CD4-positive, alpha-beta T cell (primary cell): ENCODE measurements around the gene PYHIN1. TPM values are rescaled to one million over a fixed set of nuclear protein-coding genes. Genes with fewer than 3 reads are reported as not detected.

ENCODE experiments used
- ATAC-seq: fragments of 200-7000 bp; cut with Tn5 transposase; one replicate; pipeline ENCODE4 v1.10.0; 2022; ENCODE audit warnings: mild to moderate bottlenecking; ENCODE audit not compliant: poor library complexity
- CTCF ChIA-PET: fragments of 350-600 bp; sonication (Branson Sonifier 250); formaldehyde crosslinking; loops from one replicate; lab custom pipeline; 2021; ENCODE audit warnings: antibody characterized with exemption, inconsistent platforms; lab: Charles Lee
- POLR2A ChIA-PET: fragments of 350-600 bp; sonication (Branson Sonifier 250); formaldehyde crosslinking; loops from one replicate; lab custom pipeline; 2021; ENCODE audit warnings: antibody characterized with exemption, inconsistent platforms; lab: Charles Lee
- DNase-seq, 14 experiments: peaks; one replicate each; pipeline ENCODE4 v3.0.0-alpha.2; 2013 to 2020; ENCODE audit warnings: mixed read lengths in 2 of 14
- H3K27ac ChIP-seq, 2 donors: one replicate each; pipeline versions ENCODE4 v1.5.1 to v1.7.0; 2013; ENCODE audit warnings: low read length in 2 of 2, low read depth in 1 of 2, mild to moderate bottlenecking in 1 of 2
- H3K27me3 ChIP-seq, 2 experiments: 1 replicate in 1 of 2; 2 replicates in 1 of 2; pipeline versions ENCODE4 v1.6.1 to v1.7.0; 2013; ENCODE audit warnings: low read length in 2 of 2, control low read depth in 1 of 2, mild to moderate bottlenecking in 1 of 2, moderate library complexity in 1 of 2; ENCODE audit not compliant: insufficient read depth in 2 of 2, control insufficient read depth in 1 of 2
- H3K36me3 ChIP-seq: one replicate; pipeline ENCODE4 v1.6.1; 2013; ENCODE audit warnings: low read length, control low read depth; ENCODE audit not compliant: insufficient read depth
- H3K4me1 ChIP-seq: one replicate; pipeline ENCODE4 v1.6.1; 2013; ENCODE audit warnings: low read length, control low read depth; ENCODE audit not compliant: insufficient read depth
- H3K4me3 ChIP-seq: one replicate; pipeline ENCODE4 v1.5.1; 2013; ENCODE audit warnings: mild to moderate bottlenecking, low read length, moderate library complexity
- H3K9me3 ChIP-seq, 2 experiments: 1 replicate in 1 of 2; 2 replicates in 1 of 2; pipeline versions ENCODE4 v1.6.1 to v1.7.0; 2013; ENCODE audit warnings: low read length in 2 of 2, mild to moderate bottlenecking in 2 of 2, control low read depth in 1 of 2, moderate library complexity in 1 of 2; ENCODE audit not compliant: control insufficient read depth in 1 of 2, insufficient read depth in 1 of 2
- H3K27ac Mint-ChIP-seq: one replicate; pipeline ENCODE4 v1.8.0; 2020; ENCODE audit warnings: mixed read lengths
- H3K27me3 Mint-ChIP-seq: one replicate; pipeline ENCODE4 v1.8.0; 2021; ENCODE audit warnings: mixed read lengths
- H3K36me3 Mint-ChIP-seq: one replicate; pipeline ENCODE4 v1.8.0; 2021; ENCODE audit warnings: low read depth, mixed read lengths
- H3K4me1 Mint-ChIP-seq: one replicate; pipeline ENCODE4 v1.8.0; 2021; ENCODE audit warnings: low read depth, mixed read lengths
- H3K4me3 Mint-ChIP-seq: one replicate; pipeline ENCODE4 v1.8.0; 2020; ENCODE audit warnings: mild to moderate bottlenecking, mixed read lengths
- H3K9me3 Mint-ChIP-seq: one replicate; pipeline ENCODE4 v1.8.0; 2020; ENCODE audit warnings: mixed read lengths
- intact Hi-C, 2 experiments: fragments of 100-400 bp; cut with DNase I in 1 of 2; cut with micrococcal nuclease in 1 of 2; formaldehyde crosslinking; loops; one replicate each; pipeline versions ENCODE4 v1.15.1 to v1.9.0; 2023 to 2025; cut with DNase I, micrococcal nuclease
- total RNA-seq, 174 experiments: library from RNA in 2 of 174; stranded (reverse) in 2 of 174; gene quantifications; one replicate each; pipeline ENCODE4 v1.2.3 and lab custom pipeline; 2021 to 2026
- TF ChIP-seq, protein P1 (sequence below): fragments of 200-600 bp; IDR thresholded peaks from one replicate; pipeline ENCODE4 v1.8.0; 2022; ENCODE audit warnings: antibody characterized with exemption, mild to moderate bottlenecking

Gene PYHIN1
- total RNA-seq, 2 experiments from 2014 or later, result 15.2 to 16.2 TPM

DNA sequence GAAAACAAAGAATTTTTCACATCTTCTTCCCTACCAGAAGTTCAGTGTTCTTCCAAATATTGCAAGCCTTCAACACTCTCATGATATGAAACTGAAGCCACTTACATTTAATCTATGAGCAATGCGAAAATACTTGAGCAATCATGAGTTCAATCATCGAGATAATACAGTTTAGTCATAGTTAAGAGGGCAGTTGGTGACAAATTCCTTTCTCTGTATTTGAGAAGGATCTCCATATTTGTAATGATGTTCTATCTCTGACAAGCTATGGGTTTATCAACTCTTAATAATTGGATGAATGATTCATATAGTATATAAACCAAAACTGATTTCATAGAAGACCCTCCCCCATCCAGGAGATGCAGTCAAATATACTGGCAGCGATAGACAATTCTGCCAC is 29.7 kb upstream of the PYHIN1 start:
- no peak for ATAC-seq
- H3K27ac Mint-ChIP-seq, result no peak overlapping the region
- Histone ChIP-seq H3K36me3 (no peaks in the 10 kb centered on the region), H3K9me3 (no peaks in the 10 kb centered on the region), H3K4me3 (no peak overlapping the region), H3K27me3 (peaks cover 0 to 5% of the 10 kb centered on the region in 2 experiments), H3K4me1 (no peaks in the 10 kb centered on the region), H3K27ac (no peak overlapping the region)
- CTCF ChIA-PET, result no interaction called here
- TF ChIP-seq, protein P1, sequence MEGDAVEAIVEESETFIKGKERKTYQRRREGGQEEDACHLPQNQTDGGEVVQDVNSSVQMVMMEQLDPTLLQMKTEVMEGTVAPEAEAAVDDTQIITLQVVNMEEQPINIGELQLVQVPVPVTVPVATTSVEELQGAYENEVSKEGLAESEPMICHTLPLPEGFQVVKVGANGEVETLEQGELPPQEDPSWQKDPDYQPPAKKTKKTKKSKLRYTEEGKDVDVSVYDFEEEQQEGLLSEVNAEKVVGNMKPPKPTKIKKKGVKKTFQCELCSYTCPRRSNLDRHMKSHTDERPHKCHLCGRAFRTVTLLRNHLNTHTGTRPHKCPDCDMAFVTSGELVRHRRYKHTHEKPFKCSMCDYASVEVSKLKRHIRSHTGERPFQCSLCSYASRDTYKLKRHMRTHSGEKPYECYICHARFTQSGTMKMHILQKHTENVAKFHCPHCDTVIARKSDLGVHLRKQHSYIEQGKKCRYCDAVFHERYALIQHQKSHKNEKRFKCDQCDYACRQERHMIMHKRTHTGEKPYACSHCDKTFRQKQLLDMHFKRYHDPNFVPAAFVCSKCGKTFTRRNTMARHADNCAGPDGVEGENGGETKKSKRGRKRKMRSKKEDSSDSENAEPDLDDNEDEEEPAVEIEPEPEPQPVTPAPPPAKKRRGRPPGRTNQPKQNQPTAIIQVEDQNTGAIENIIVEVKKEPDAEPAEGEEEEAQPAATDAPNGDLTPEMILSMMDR, result no peak
- no peak overlapping the region for H3K4me3 Mint-ChIP-seq
- POLR2A ChIA-PET, result no interaction called here
- peaks cover 35% of the 10 kb centered on the region for H3K27me3 Mint-ChIP-seq
- H3K36me3 Mint-ChIP-seq, result no peaks in the 10 kb centered on the region
- DNase-seq, result no peak
- intact Hi-C loops, result no loop called here
- H3K4me1 Mint-ChIP-seq, result no peaks in the 10 kb centered on the region
- H3K9me3 Mint-ChIP-seq, result no peaks in the 10 kb centered on the region

DNA sequence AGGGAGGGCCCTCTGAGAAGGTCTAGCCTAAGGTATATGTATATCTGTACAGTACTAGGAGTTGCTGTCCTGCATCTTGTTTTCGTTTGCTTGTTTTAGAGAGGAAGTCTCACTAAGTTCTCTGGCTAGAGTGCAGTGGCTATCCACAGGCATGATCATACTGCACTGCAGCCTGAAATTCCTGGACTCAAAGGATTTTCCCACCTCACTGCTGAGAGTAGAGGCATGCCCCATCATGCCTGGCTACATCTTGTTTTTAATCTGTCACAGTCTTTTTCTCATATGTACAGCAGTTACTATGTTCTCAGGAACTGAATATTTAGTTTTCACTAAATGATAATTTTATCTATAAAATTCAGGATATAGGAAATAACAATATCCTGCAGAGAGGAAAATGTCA is 15.3 kb upstream of the PYHIN1 start:
- intact Hi-C loops, result no loop called here
- no peak overlapping the region for H3K27ac ChIP-seq
- ATAC-seq (no peak), DNase-seq (no peak)
- H3K9me3 ChIP-seq, result peaks cover 8 to 31% of the 10 kb centered on the region in 2 experiments
- H3K36me3 ChIP-seq, result no peaks in the 10 kb centered on the region
- peaks cover 18% of the 10 kb centered on the region for H3K9me3 Mint-ChIP-seq
- H3K4me1 ChIP-seq, result no peaks in the 10 kb centered on the region
- CTCF ChIA-PET, result no interaction called here
- no peak overlapping the region for H3K4me3 Mint-ChIP-seq
- H3K36me3 Mint-ChIP-seq, result peaks cover 2% of the 10 kb centered on the region
- H3K27ac Mint-ChIP-seq, result no peak overlapping the region
- no peaks in the 10 kb centered on the region for H3K4me1 Mint-ChIP-seq
- POLR2A ChIA-PET, result no interaction called here
- H3K27me3 ChIP-seq, result no peaks in the 10 kb centered on the region
- TF ChIP-seq, protein P1, result no peak
- no peaks in the 10 kb centered on the region for H3K27me3 Mint-ChIP-seq
- no peak overlapping the region for H3K4me3 ChIP-seq

DNA sequence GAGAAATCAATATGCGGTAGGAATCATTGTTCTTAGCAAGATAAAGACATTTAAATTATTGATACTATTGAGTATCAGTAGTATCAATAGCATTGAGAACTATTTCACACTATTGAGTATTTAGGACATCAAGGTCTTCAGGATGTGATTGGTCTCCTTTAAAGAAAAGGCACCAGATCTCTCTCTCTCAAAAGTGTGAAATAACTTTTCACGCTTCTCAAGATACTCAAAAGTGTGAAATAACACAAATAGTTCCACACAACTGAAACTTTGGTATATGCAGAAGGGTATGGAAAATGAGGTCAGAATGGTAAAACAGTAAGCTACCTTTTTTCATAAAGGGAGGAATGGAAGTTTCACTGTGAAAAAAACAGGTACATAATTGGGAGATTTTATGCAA is 6.7 kb upstream of the PYHIN1 start:
- intact Hi-C loops, result loop anchor here in 1 of 2 experiments (5.0 kb wide), 1 partner anchor 127 kb away; no protein-coding TSS in a partner anchor
- peaks cover 6% of the 10 kb centered on the region for H3K9me3 Mint-ChIP-seq
- Histone ChIP-seq H3K4me1 (no peaks in the 10 kb centered on the region), H3K4me3 (no peak overlapping the region), H3K27ac (no peak overlapping the region), H3K27me3 (no peaks in the 10 kb centered on the region), H3K9me3 (peaks cover 8 to 23% of the 10 kb centered on the region in 2 experiments), H3K36me3 (no peaks in the 10 kb centered on the region)
- H3K4me3 Mint-ChIP-seq, result no peak overlapping the region
- ChIA-PET POLR2A (no interaction called here), CTCF (no interaction called here)
- TF ChIP-seq, protein P1, result no peak
- H3K27ac Mint-ChIP-seq, result no peak overlapping the region
- DNase-seq (peak in 1 of 14 experiments; percentile 67), ATAC-seq (no peak)
- no peaks in the 10 kb centered on the region for H3K27me3 Mint-ChIP-seq
- peaks cover 1% of the 10 kb centered on the region for H3K4me1 Mint-ChIP-seq
- no peaks in the 10 kb centered on the region for H3K36me3 Mint-ChIP-seq
